ENCODE results near the gene FHDC1.
"Not testable (repeated sequence)": the region's sequence is repeated elsewhere in the genome, so short reads cannot be mapped to it uniquely, and the experiment has no call there.

The FHDC1 gene, protein sequence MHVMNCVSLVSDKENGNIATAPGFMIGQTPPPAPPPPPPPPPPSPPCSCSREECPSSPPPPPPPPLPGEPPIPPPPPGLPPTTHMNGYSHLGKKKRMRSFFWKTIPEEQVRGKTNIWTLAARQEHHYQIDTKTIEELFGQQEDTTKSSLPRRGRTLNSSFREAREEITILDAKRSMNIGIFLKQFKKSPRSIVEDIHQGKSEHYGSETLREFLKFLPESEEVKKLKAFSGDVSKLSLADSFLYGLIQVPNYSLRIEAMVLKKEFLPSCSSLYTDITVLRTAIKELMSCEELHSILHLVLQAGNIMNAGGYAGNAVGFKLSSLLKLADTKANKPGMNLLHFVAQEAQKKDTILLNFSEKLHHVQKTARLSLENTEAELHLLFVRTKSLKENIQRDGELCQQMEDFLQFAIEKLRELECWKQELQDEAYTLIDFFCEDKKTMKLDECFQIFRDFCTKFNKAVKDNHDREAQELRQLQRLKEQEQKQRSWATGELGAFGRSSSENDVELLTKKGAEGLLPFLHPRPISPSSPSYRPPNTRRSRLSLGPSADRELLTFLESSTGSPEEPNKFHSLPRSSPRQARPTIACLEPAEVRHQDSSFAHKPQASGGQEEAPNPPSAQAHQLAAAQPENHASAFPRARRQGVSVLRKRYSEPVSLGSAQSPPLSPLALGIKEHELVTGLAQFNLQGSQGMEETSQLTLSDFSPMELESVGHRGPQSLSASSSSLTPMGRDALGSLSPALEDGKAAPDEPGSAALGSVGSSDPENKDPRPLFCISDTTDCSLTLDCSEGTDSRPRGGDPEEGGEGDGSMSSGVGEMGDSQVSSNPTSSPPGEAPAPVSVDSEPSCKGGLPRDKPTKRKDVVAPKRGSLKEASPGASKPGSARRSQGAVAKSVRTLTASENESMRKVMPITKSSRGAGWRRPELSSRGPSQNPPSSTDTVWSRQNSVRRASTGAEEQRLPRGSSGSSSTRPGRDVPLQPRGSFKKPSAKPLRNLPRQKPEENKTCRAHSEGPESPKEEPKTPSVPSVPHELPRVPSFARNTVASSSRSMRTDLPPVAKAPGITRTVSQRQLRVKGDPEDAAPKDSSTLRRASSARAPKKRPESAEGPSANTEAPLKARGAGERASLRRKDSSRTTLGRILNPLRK

DNA sequence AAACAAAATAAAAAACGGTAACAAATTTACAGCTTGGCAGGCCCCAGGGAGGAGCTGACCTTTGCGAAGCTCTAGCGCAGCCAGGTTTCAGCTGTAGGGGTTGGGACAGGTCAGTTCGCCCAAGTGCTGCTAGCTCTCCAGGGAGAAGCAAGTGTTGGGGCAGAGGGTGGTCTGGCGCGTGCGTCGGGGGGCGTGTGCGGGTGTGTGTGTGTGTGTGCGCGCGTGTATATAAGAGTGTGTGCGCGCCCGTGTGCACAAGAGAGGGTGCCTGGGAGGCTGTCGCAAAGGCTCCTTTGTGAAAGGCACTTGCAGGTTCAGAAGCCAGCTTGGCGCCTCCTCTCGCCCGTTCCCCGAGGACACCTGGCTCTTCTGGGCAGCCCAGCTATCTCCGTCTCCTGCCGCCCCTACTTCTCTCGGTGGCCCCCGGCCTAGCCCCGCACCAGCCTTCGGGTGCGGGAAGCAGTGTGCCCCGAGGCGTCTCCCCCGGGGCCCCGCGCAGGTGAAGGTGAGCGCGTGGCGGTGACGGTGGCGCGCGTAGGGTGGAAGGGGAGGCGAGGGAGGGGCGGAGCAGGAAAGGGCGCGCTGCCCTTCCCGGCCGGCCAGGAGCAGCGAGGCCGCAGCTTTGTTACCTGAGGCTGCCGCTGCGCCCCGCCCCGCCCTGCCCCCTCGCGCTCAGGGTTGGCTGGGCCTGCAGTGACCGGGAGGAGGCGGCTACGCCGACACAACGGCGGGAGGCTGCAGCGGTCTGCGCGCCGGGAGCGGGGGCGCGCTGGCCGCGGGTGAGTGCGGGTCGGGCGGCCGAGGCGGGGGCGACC lies at the start of gene FHDC1:
Gene FHDC1 (plus strand): TSS at position 693 of the 815 bp plus-strand sequence. CDS start 6,735 bp downstream, outside the sequence.
- TF ChIP-seq, protein P1, sequence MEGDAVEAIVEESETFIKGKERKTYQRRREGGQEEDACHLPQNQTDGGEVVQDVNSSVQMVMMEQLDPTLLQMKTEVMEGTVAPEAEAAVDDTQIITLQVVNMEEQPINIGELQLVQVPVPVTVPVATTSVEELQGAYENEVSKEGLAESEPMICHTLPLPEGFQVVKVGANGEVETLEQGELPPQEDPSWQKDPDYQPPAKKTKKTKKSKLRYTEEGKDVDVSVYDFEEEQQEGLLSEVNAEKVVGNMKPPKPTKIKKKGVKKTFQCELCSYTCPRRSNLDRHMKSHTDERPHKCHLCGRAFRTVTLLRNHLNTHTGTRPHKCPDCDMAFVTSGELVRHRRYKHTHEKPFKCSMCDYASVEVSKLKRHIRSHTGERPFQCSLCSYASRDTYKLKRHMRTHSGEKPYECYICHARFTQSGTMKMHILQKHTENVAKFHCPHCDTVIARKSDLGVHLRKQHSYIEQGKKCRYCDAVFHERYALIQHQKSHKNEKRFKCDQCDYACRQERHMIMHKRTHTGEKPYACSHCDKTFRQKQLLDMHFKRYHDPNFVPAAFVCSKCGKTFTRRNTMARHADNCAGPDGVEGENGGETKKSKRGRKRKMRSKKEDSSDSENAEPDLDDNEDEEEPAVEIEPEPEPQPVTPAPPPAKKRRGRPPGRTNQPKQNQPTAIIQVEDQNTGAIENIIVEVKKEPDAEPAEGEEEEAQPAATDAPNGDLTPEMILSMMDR (IDR thresholded peaks at IDR 0.05; ENCODE audit: insufficient read depth, low read length, poor library complexity, severe bottlenecking): no peak
- H3K36me3 ChIP-seq (ENCODE audit: control insufficient read depth, insufficient read depth, low read length): no peaks in the 10 kb centered on the region
- H3K27me3 ChIP-seq (replicated peaks; ENCODE audit: control insufficient read depth, insufficient read depth, low read length): no peaks in the 10 kb centered on the region; the same call in none of the 2 replicates
- DNase-seq (ENCODE audit: extremely low read depth, insufficient read length): peak; percentile 43
- H3K4me3 ChIP-seq (replicated peaks; ENCODE audit: low read depth, low read length): peak within 1 kb of the TSS; percentile 60

DNA sequence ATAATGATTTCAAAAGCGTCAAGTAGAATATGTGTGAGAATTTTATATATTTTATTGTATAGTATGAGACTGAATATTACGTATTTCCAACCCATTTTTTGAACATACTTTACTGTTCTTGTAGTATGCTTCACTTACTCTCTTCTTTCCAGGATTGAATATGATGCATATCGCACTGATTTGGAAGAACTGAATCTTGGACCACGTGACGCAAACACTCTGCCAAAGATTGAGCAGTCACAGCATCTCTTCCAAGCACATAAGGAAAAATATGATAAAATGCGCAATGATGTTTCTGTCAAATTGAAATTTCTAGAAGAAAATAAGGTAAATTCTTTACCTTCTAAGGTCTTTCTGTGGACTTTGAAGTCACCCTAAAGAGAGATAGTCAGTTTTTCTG lies 48.1 kb upstream of the FHDC1 start:
- no peak overlapping the region for H3K4me3 ChIP-seq (replicated peaks; ENCODE audit: low read depth, low read length)
- no peak for DNase-seq (ENCODE audit: extremely low read depth, insufficient read length)
- TF ChIP-seq, protein P1 (IDR thresholded peaks at IDR 0.05; ENCODE audit: insufficient read depth, low read length, poor library complexity, severe bottlenecking): no peak
- no peaks in the 10 kb centered on the region; the same call in none of the 2 replicates for H3K36me3 ChIP-seq (ENCODE audit: control insufficient read depth, insufficient read depth, low read length)
- no peaks in the 10 kb centered on the region for H3K27me3 ChIP-seq (replicated peaks; ENCODE audit: control insufficient read depth, insufficient read depth, low read length)

DNA sequence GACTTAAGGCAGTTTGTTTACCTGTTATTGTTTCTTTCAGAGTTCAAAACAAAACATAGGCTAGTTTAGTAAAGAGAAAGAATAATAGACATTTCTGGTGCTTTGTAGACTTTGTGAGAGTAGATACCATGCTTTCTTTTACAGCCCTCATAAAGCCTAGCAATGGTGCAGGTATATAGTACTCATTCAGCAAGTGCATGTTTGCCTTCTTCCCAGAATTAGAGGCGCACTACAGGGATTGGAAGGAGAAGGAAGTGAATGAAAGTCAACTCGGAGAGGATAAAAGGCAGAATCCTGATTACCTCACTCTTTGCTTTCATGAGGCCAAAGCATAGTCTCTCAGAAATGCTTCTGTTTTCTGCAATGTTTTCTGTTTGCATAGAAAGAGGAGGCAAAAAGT lies 43.1 kb upstream of the FHDC1 start:
- no peaks in the 10 kb centered on the region; the same call in 1 of the 2 replicates for H3K36me3 ChIP-seq (ENCODE audit: control insufficient read depth, insufficient read depth, low read length)
- no peaks in the 10 kb centered on the region for H3K27me3 ChIP-seq (replicated peaks; ENCODE audit: control insufficient read depth, insufficient read depth, low read length)
- H3K4me3 ChIP-seq (replicated peaks; ENCODE audit: low read depth, low read length): no peak overlapping the region
- TF ChIP-seq, protein P1 (IDR thresholded peaks at IDR 0.05; ENCODE audit: insufficient read depth, low read length, poor library complexity, severe bottlenecking): no peak
- no peak for DNase-seq (ENCODE audit: extremely low read depth, insufficient read length)

DNA sequence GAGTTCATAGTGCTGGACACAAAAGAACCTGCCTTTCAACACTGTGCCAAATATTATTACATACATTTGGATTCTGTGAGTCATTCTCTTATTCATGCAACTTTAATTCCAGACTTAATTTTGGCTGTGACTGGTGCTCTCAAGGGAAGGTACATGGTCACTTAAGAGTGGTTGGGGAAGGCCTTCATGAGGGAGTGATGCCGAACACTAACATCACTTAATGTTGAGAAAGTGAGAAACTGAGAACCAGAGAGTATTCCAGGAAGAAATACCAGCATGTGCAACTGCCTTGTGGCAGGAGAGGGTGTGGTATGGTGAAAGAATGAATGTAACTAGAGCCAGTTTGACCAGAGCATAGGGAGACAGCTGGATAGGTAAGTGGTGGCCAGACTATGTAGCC lies 41.5 kb upstream of the FHDC1 start:
- Histone ChIP-seq H3K36me3 (ENCODE audit: control insufficient read depth, insufficient read depth, low read length) (no peaks in the 10 kb centered on the region; the same call in 1 of the 2 replicates), H3K4me3 (replicated peaks; ENCODE audit: low read depth, low read length) (no peak overlapping the region), H3K27me3 (replicated peaks; ENCODE audit: control insufficient read depth, insufficient read depth, low read length) (no peaks in the 10 kb centered on the region)
- DNase-seq (ENCODE audit: extremely low read depth, insufficient read length): no peak
- TF ChIP-seq, protein P1 (IDR thresholded peaks at IDR 0.05; ENCODE audit: insufficient read depth, low read length, poor library complexity, severe bottlenecking): no peak

DNA sequence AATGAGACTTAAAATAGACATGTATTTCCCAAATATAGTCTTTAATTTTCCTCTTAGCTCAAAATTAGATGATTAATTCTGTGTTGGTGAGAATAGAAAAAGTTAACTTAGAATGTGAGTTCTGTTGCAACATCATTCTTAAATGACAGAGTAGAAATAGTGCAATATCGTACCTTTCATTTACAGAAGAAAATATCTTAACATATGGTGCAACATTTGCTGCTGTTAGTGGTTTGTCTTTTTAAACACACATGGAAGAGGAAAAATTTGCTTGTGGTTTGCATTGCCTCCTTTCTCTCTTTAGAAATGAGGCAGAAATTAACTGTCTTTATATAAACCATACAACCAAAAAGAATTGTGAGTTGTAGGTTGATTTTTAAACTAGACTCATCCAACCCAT lies 39.3 kb upstream of the FHDC1 start:
- TF ChIP-seq, protein P1 (IDR thresholded peaks at IDR 0.05; ENCODE audit: insufficient read depth, low read length, poor library complexity, severe bottlenecking): no peak
- DNase-seq (ENCODE audit: extremely low read depth, insufficient read length): no peak
- no peaks in the 10 kb centered on the region for H3K27me3 ChIP-seq (replicated peaks; ENCODE audit: control insufficient read depth, insufficient read depth, low read length)
- no peaks in the 10 kb centered on the region; the same call in 1 of the 2 replicates for H3K36me3 ChIP-seq (ENCODE audit: control insufficient read depth, insufficient read depth, low read length)
- H3K4me3 ChIP-seq (replicated peaks; ENCODE audit: low read depth, low read length): no peak overlapping the region

DNA sequence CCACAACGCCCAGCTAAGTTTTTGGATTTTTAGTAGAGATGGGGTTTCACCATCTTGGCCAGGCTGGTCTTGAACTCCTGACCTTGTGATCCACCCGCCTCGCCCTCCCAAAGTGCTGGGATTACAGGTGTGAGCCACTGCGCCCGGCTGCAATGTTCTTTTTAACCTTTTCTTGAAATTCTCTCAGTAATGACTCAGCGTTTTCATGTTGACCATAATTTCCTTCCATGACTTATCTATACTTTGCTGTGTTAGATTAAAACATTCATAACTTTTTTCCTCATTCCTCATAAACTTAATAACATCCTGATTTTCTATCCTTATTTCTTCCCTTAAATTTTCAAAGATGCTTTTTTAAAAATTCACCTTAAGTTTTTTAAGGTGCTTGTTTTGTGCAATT lies 38.0 kb upstream of the FHDC1 start:
- H3K36me3 ChIP-seq (ENCODE audit: control insufficient read depth, insufficient read depth, low read length); DNase-seq (ENCODE audit: extremely low read depth, insufficient read length); H3K4me3 ChIP-seq (replicated peaks; ENCODE audit: low read depth, low read length); H3K27me3 ChIP-seq (replicated peaks; ENCODE audit: control insufficient read depth, insufficient read depth, low read length): not testable (repeated sequence)

Data from GM06990 (cell line).